Neuronal stem cell (in vitro differentiated cells): ENCODE data around the gene TMCC2.
A peak's percentile ranks its signal among the peaks of the same experiment; 100 is the strongest.

Experiments
- DNase-seq: peaks from one replicate; pipeline ENCODE4 v3.0.0-alpha.2; 2013; ENCODE audit warnings: low spot score
- H2AFZ ChIP-seq: one replicate; pipeline ENCODE4 v1.6.1; 2013; ENCODE audit warnings: mild to moderate bottlenecking, low read length, inconsistent platforms
- H2AK5ac ChIP-seq: 2 replicates; pipeline ENCODE4 v1.6.1; 2013; ENCODE audit warnings: low read depth, mild to moderate bottlenecking, inconsistent platforms, low read length, moderate library complexity, mixed read lengths
- H2BK120ac ChIP-seq: 2 replicates; pipeline ENCODE4 v1.6.1; 2013; ENCODE audit warnings: low read depth, mild to moderate bottlenecking, inconsistent platforms, low read length, moderate library complexity, mixed read lengths
- H2BK12ac ChIP-seq: one replicate; pipeline ENCODE4 v1.6.1; 2013; ENCODE audit warnings: low read length, inconsistent platforms
- H2BK15ac ChIP-seq: 2 replicates; pipeline ENCODE4 v1.6.1; 2013; ENCODE audit warnings: mild to moderate bottlenecking, low read length, inconsistent platforms, mixed read lengths
- H2BK5ac ChIP-seq: one replicate; pipeline ENCODE4 v1.6.1; 2013; ENCODE audit warnings: inconsistent platforms, mild to moderate bottlenecking, low read length, moderate library complexity
- H3K14ac ChIP-seq: one replicate; pipeline ENCODE4 v1.6.1; 2013; ENCODE audit warnings: low read length, inconsistent platforms
- H3K18ac ChIP-seq: 2 replicates; pipeline ENCODE4 v1.6.1; 2013; ENCODE audit warnings: low read length, inconsistent platforms
- H3K23ac ChIP-seq: 2 replicates; pipeline ENCODE4 v1.6.1; 2013; ENCODE audit warnings: low read depth, mild to moderate bottlenecking, mixed read lengths, low read length, inconsistent platforms; ENCODE audit not compliant: poor library complexity
- H3K27ac ChIP-seq: replicated peaks from 3 replicates; pipeline ENCODE4 v1.5.1; 2013; ENCODE audit warnings: low read length, inconsistent platforms
- H3K27me3 ChIP-seq, 3 experiments: 2 replicates each; pipeline ENCODE4 v1.6.1; 2013; ENCODE audit warnings: low read length in 3 of 3, mild to moderate bottlenecking in 2 of 3, inconsistent platforms in 1 of 3, low read depth in 1 of 3, mixed read lengths in 1 of 3, moderate library complexity in 1 of 3; ENCODE audit not compliant: control insufficient read depth in 3 of 3, insufficient read depth in 3 of 3
- H3K36me3 ChIP-seq, 2 donors: replicated peaks in 1 of 2; 2 replicates each; pipeline ENCODE4 v1.6.1; 2013; ENCODE audit warnings: low read length in 2 of 2; ENCODE audit not compliant: control insufficient read depth in 2 of 2, insufficient read depth in 2 of 2
- H3K4ac ChIP-seq: 2 replicates; pipeline ENCODE4 v1.6.1; 2013; ENCODE audit warnings: inconsistent platforms, mild to moderate bottlenecking, low read length, moderate library complexity
- H3K4me1 ChIP-seq, 2 donors: 1 replicate in 1 of 2; 2 replicates in 1 of 2; pipeline ENCODE4 v1.6.1; 2013; ENCODE audit warnings: low read length in 2 of 2, low read depth in 1 of 2; ENCODE audit not compliant: control insufficient read depth in 2 of 2, insufficient read depth in 1 of 2
- H3K4me2 ChIP-seq: one replicate; pipeline ENCODE4 v1.6.1; 2013; ENCODE audit warnings: mild to moderate bottlenecking, low read length, inconsistent platforms; ENCODE audit not compliant: insufficient read depth, poor library complexity, severe bottlenecking
- H3K4me3 ChIP-seq, 2 donors: 2 replicates each; pipeline ENCODE4 v1.5.1; 2013; ENCODE audit warnings: low read length in 2 of 2, mild to moderate bottlenecking in 2 of 2, inconsistent platforms in 1 of 2, moderate library complexity in 1 of 2
- H3K79me1 ChIP-seq: one replicate; pipeline ENCODE4 v1.6.1; 2013; ENCODE audit warnings: low read depth, mild to moderate bottlenecking, inconsistent platforms, low read length, moderate library complexity
- H3K9ac ChIP-seq: one replicate; pipeline ENCODE4 v1.6.1; 2013; ENCODE audit warnings: mild to moderate bottlenecking, low read depth, low read length, inconsistent platforms; ENCODE audit not compliant: poor library complexity
- H3K9me3 ChIP-seq, 2 donors: replicated peaks in 1 of 2; 2 replicates each; pipeline versions ENCODE3 to v1.6.1; 2013; ENCODE audit warnings: low read length in 2 of 2, mild to moderate bottlenecking in 2 of 2, inconsistent platforms in 1 of 2, low read depth in 1 of 2, mixed read lengths in 1 of 2, moderate library complexity in 1 of 2; ENCODE audit not compliant: control insufficient read depth in 2 of 2, insufficient read depth in 1 of 2
- H4K8ac ChIP-seq: one replicate; pipeline ENCODE4 v1.6.1; 2013; ENCODE audit warnings: low read depth, mild to moderate bottlenecking, inconsistent platforms, low read length, moderate library complexity
- H4K91ac ChIP-seq: one replicate; pipeline ENCODE4 v1.6.1; 2013; ENCODE audit warnings: low read length, low read depth, mild to moderate bottlenecking, inconsistent platforms; ENCODE audit not compliant: poor library complexity
- WGBS, 2 donors: extraction: QIAGEN DNeasy Blood & Tissue Kit; methylation state at CpG; one replicate each; pipeline ENCODE4 v1.1.7; 2013; ENCODE audit warnings: missing lambda C conversion rate in 2 of 2, mixed read lengths in 1 of 2; ENCODE audit not compliant: insufficient read length in 2 of 2, insufficient replicate concordance in 1 of 2; ENCODE audit errors: extremely low coverage in 2 of 2; 5-methylcytosine and 5-hydroxymethylcytosine counted together

TMCC2 gene

GRCh38 chr1:205318231-205318991 lies 90.7 kb downstream of the TMCC2 start:
- H2AK5ac ChIP-seq = no peak overlapping the region
- H3K27me3 ChIP-seq = no peaks in the 10 kb centered on the region
- H3K4me1 ChIP-seq = peaks cover 35 to 50% of the 10 kb centered on the region in 2 donors
- no peak overlapping the region for H2BK12ac ChIP-seq
- H4K8ac ChIP-seq = no peak overlapping the region
- H4K91ac ChIP-seq = no peak overlapping the region
- H3K9me3 ChIP-seq = no peaks in the 10 kb centered on the region
- peak overlapping the region; percentile 16 for H3K18ac ChIP-seq
- H3K4ac ChIP-seq = no peak overlapping the region
- peak overlapping the region; percentile 96 for H3K27ac ChIP-seq
- H2AFZ ChIP-seq = no peak overlapping the region
- no peak overlapping the region for H2BK15ac ChIP-seq
- H3K4me2 ChIP-seq = peak overlapping the region; percentile 92
- H3K36me3 ChIP-seq = peaks cover 8 to 43% of the 10 kb centered on the region in 2 donors
- WGBS, 2 donors = no CpG with 5 or more reads among the region's 6 CpGs
- no peak for DNase-seq
- H2BK120ac ChIP-seq = no peak overlapping the region
- peak overlapping the region; percentile 58 to 82 for H3K4me3 ChIP-seq
- H3K9ac ChIP-seq = no peak overlapping the region
- H3K23ac ChIP-seq = no peak overlapping the region
- H3K79me1 ChIP-seq = no peaks in the 10 kb centered on the region
- H3K14ac ChIP-seq = no peak overlapping the region
- peak overlapping the region; percentile 14 for H2BK5ac ChIP-seq

GRCh38 chr1:205319081-205320018 lies 91.6 kb downstream of the TMCC2 start:
- H3K23ac ChIP-seq = no peak overlapping the region
- H4K8ac ChIP-seq = no peak overlapping the region
- H3K14ac ChIP-seq = no peak overlapping the region
- H2AK5ac ChIP-seq = no peak overlapping the region
- no peak overlapping the region for H2BK120ac ChIP-seq
- H3K4me1 ChIP-seq = peaks cover 35 to 49% of the 10 kb centered on the region in 2 donors
- H3K9me3 ChIP-seq = no peaks in the 10 kb centered on the region
- peaks cover 8 to 43% of the 10 kb centered on the region in 2 donors for H3K36me3 ChIP-seq
- peak overlapping the region; percentile 54 for H3K9ac ChIP-seq
- peak overlapping the region; percentile 14 for H2BK5ac ChIP-seq
- no peak overlapping the region for H3K4ac ChIP-seq
- H3K4me2 ChIP-seq = peak overlapping the region; percentile 92
- no peaks in the 10 kb centered on the region for H3K27me3 ChIP-seq
- no peak overlapping the region for H2AFZ ChIP-seq
- WGBS, 2 donors = no CpG with 5 or more reads among the region's 6 CpGs
- H2BK12ac ChIP-seq = no peak overlapping the region
- H4K91ac ChIP-seq = no peak overlapping the region
- H2BK15ac ChIP-seq = no peak overlapping the region
- peak overlapping the region; percentile 58 to 82 for H3K4me3 ChIP-seq
- no peak for DNase-seq
- H3K79me1 ChIP-seq = no peaks in the 10 kb centered on the region
- H3K18ac ChIP-seq = peak overlapping the region; percentile 50
- peak overlapping the region; percentile 96 for H3K27ac ChIP-seq

GRCh38 chr1:205321162-205321958 lies 93.6 kb downstream of the TMCC2 start, which contains the start of gene NUAK2:
Gene NUAK2 (minus strand): TSS chr1:205321745. CDS start chr1:205321628, 117 bp downstream.
- Histone ChIP-seq H3K27me3 (no peaks in the 10 kb centered on the region), H3K27ac (peak within 1 kb of the TSS; percentile 67), H2BK5ac (peak within 1 kb of the TSS; percentile 97), H3K9me3 (no peaks in the 10 kb centered on the region), H3K4me3 (peak within 1 kb of the TSS; percentile 91 to 96), H3K79me1 (no peaks in the 10 kb centered on the region), H2BK12ac (no peak within 1 kb of the TSS), H3K36me3 (peaks cover 8 to 37% of the 10 kb centered on the region in 2 donors), H2BK15ac (peak within 1 kb of the TSS; percentile 44), H4K8ac (no peak within 1 kb of the TSS), H3K4me2 (peak within 1 kb of the TSS; percentile 51), H3K4ac (peak within 1 kb of the TSS; percentile 47), H4K91ac (peak within 1 kb of the TSS; percentile 66), H3K9ac (peak within 1 kb of the TSS; percentile 99), H2AK5ac (peak within 1 kb of the TSS; percentile 91), H2BK120ac (peak within 1 kb of the TSS; percentile 66), H3K4me1 (peaks cover 34% of the 10 kb centered on the region in 2 donors), H3K14ac (peak within 1 kb of the TSS; percentile 99), H2AFZ (peak within 1 kb of the TSS; percentile 75), H3K18ac (peak within 1 kb of the TSS; percentile 99), H3K23ac (peak within 1 kb of the TSS; percentile 89)
- no CpG with 5 or more reads among the region's 75 CpGs for WGBS, 2 donors
- DNase-seq = peak; percentile 93
